Neural progenitor cell (in vitro differentiated cells): ENCODE results near the gene STK40. TPM values are rescaled to one million over a fixed set of nuclear protein-coding genes. Genes with fewer than 3 reads are reported as not detected.

Source experiments
- DNase-seq: peaks from one replicate; pipeline ENCODE4 v3.0.0-alpha.2; 2016; ENCODE audit warnings: low spot score
- H2AFZ ChIP-seq: fragments of 200-600 bp; sonication (generic); replicated peaks from 2 replicates; pipeline ENCODE4 v1.6.1; 2016; ENCODE audit warnings: antibody characterized with exemption
- H3F3A ChIP-seq: fragments of 200-600 bp; sonication (generic); 2 replicates; pipeline ENCODE4 v1.6.1; 2016; ENCODE audit warnings: antibody characterized with exemption, low read depth
- H3K27ac ChIP-seq: fragments of 200-600 bp; sonication (generic); 2 replicates; pipeline ENCODE4 v1.5.1; 2016; ENCODE audit warnings: mild to moderate bottlenecking
- H3K27me3 ChIP-seq: fragments of 200-600 bp; sonication (generic); 2 replicates; pipeline ENCODE4 v1.6.1; 2016; ENCODE audit warnings: mild to moderate bottlenecking, moderate library complexity
- H3K36me3 ChIP-seq: fragments of 200-600 bp; sonication (generic); 2 replicates; pipeline ENCODE4 v1.5.1; 2016
- H3K4me1 ChIP-seq: fragments of 200-600 bp; sonication (generic); 2 replicates; pipeline ENCODE4 v1.6.1; 2016; ENCODE audit warnings: mixed run types
- H3K4me2 ChIP-seq: fragments of 200-600 bp; sonication (generic); 2 replicates; pipeline ENCODE4 v1.6.1; 2016
- H3K4me3 ChIP-seq: fragments of 200-600 bp; sonication (generic); 2 replicates; pipeline ENCODE4 v1.5.1; 2016
- H3K79me2 ChIP-seq: fragments of 200-600 bp; sonication (generic); 2 replicates; pipeline ENCODE4 v1.6.1; 2016; ENCODE audit warnings: low read depth
- H3K9ac ChIP-seq: fragments of 200-600 bp; sonication (generic); 2 replicates; pipeline ENCODE4 v1.6.1; 2016
- H3K9me3 ChIP-seq: fragments of 200-600 bp; sonication (generic); 2 replicates; pipeline ENCODE4 v1.5.1; 2016; ENCODE audit warnings: low read depth
- H4K20me1 ChIP-seq: fragments of 200-600 bp; sonication (generic); 2 replicates; pipeline ENCODE4 v1.6.1; 2016; ENCODE audit warnings: low read depth
- H3K27ac Mint-ChIP-seq: 3 replicates; pipeline ENCODE4 v1.8.0; 2021; ENCODE audit warnings: mixed read lengths
- H3K27me3 Mint-ChIP-seq: 2 replicates; pipeline ENCODE4 v1.8.0; 2022; ENCODE audit warnings: low read depth, mild to moderate bottlenecking, inconsistent platforms, moderate library complexity, mixed read lengths; ENCODE audit not compliant: insufficient read depth
- H3K36me3 Mint-ChIP-seq: 3 replicates; pipeline ENCODE4 v1.8.0; 2021; ENCODE audit warnings: mixed read lengths
- H3K4me1 Mint-ChIP-seq: 3 replicates; pipeline ENCODE4 v1.8.0; 2021; ENCODE audit warnings: mixed read lengths
- H3K4me3 Mint-ChIP-seq: 3 replicates; pipeline ENCODE4 v1.8.0; 2021; ENCODE audit warnings: mild to moderate bottlenecking, moderate library complexity, mixed read lengths
- H3K9me3 Mint-ChIP-seq: 3 replicates; pipeline ENCODE4 v1.8.0; 2020; ENCODE audit warnings: mixed read lengths
- EZH2 ChIP-seq: fragments of 200-600 bp; sonication (generic); IDR thresholded peaks from 2 replicates; pipeline ENCODE4 v1.6.1; 2017; ENCODE audit warnings: antibody characterized with exemption, mild to moderate bottlenecking, moderate library complexity
- EZH2phosphoT487 ChIP-seq: fragments of 200-600 bp; sonication (generic); IDR thresholded peaks from 2 replicates; pipeline ENCODE4 v1.6.1; 2017; ENCODE audit warnings: antibody characterized with exemption
- total RNA-seq: library from RNA; depleted of rRNA; stranded (reverse); fragments of >200 nt; gene quantifications from 2 replicates; pipeline ENCODE4 v1.2.3, GENCODE V29; 2015; ENCODE audit warnings: low replicate concordance
- TF ChIP-seq, protein P1 (sequence below): fragments of 200-600 bp; sonication (generic); IDR thresholded peaks from 2 replicates; pipeline ENCODE4 v1.5.1; 2017; ENCODE audit warnings: antibody characterized with exemption, mild to moderate bottlenecking

STK40 gene, protein sequence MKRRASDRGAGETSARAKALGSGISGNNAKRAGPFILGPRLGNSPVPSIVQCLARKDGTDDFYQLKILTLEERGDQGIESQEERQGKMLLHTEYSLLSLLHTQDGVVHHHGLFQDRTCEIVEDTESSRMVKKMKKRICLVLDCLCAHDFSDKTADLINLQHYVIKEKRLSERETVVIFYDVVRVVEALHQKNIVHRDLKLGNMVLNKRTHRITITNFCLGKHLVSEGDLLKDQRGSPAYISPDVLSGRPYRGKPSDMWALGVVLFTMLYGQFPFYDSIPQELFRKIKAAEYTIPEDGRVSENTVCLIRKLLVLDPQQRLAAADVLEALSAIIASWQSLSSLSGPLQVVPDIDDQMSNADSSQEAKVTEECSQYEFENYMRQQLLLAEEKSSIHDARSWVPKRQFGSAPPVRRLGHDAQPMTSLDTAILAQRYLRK
- 5.3 and 14.7 TPM in 2 replicates for total RNA-seq

DNA sequence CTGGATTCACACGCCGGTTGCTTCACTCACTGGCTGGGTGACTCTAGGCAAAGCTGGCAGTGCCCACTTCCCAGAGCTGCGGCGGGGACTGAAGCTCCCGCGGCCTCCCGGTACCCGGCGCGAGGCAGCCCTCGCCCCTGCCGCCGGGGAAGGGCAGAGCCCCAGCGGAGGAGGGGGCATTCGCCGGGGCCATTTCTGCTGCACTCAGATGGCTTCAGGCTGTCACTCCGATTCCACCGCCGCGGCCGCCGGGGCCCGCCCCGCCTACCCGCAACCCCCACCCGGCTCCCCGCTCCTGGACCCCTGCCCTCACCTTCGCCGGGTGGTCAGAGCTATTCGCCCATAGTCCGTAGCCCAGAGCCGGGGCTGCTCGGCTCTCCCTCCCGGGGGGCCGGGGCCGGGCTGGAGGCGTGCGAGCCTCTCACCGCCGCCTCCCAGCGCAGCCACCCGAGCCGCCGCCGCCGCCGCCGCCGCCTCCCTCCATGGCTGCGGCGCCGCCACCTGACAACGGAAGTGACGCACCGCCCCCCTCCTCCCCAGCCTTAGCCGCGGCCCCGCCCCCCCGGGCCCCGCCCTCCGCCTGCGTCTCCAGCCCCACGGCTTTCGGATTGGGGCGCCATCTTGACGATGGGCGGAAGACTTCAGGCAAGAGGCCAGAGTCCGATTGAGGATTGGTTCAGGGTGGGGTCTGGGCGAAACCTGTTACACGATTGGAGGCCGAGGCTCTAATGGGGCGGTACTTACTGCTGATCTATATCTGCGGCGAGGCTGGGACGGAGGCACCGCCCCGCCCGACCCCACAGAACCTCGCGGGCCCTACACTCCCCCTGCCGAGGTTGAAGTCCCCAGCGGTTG lies at the start of gene STK40:
Gene STK40, minus strand, starts transcription at position 515 of the 855 bp plus-strand sequence. CDS start 24,592 bp downstream, outside the sequence.
- Mint-ChIP-seq H3K27ac (peak within 1 kb of the TSS; percentile 97), H3K36me3 (peaks cover 2% of the 10 kb centered on the region), H3K4me3 (peak within 1 kb of the TSS; percentile 94), H3K4me1 (peaks cover 46% of the 10 kb centered on the region), H3K9me3 (no peaks in the 10 kb centered on the region), H3K27me3 (peaks cover 4% of the 10 kb centered on the region)
- Histone ChIP-seq H3F3A (peaks cover 39% of the 10 kb centered on the region), H3K4me1 (peaks cover 27% of the 10 kb centered on the region), H3K4me2 (peak within 1 kb of the TSS; percentile 99), H3K36me3 (no peaks in the 10 kb centered on the region), H3K79me2 (peaks cover 47% of the 10 kb centered on the region), H3K27me3 (no peaks in the 10 kb centered on the region), H4K20me1 (peaks cover 38% of the 10 kb centered on the region), H3K9ac (peak within 1 kb of the TSS; percentile 66), H3K27ac (peak within 1 kb of the TSS; percentile 83), H3K9me3 (no peaks in the 10 kb centered on the region), H2AFZ (peak within 1 kb of the TSS; percentile 81), H3K4me3 (peak within 1 kb of the TSS; percentile 92)
- DNase-seq = peak; percentile 100
- TF ChIP-seq EZH2phosphoT487 (no peak), EZH2 (no peak)
- TF ChIP-seq, protein P1, sequence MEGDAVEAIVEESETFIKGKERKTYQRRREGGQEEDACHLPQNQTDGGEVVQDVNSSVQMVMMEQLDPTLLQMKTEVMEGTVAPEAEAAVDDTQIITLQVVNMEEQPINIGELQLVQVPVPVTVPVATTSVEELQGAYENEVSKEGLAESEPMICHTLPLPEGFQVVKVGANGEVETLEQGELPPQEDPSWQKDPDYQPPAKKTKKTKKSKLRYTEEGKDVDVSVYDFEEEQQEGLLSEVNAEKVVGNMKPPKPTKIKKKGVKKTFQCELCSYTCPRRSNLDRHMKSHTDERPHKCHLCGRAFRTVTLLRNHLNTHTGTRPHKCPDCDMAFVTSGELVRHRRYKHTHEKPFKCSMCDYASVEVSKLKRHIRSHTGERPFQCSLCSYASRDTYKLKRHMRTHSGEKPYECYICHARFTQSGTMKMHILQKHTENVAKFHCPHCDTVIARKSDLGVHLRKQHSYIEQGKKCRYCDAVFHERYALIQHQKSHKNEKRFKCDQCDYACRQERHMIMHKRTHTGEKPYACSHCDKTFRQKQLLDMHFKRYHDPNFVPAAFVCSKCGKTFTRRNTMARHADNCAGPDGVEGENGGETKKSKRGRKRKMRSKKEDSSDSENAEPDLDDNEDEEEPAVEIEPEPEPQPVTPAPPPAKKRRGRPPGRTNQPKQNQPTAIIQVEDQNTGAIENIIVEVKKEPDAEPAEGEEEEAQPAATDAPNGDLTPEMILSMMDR = no peak

DNA sequence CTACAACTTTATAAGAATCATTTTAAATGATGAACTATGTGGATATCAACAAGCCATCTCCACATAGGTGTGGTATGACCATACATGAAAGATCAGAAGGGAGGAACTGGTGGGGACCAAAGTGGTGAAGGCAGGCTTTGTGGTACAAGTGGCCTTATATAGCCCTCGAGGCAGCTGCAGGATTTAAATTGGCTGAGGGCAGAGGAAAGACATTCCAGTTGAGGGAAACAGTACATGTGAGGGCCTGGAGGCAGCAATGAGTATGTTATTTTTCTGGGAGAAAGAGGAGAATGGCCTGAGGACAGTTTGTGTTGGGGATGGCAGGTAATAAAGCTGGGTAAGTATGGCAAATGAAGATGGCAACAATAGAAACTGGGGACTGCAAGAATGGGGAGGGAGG lies 47.4 kb upstream of the STK40 start:
- H3K9me3 Mint-ChIP-seq = no peaks in the 10 kb centered on the region
- H2AFZ ChIP-seq = no peak overlapping the region
- no peaks in the 10 kb centered on the region for H3K4me1 ChIP-seq
- peaks cover 19% of the 10 kb centered on the region for H3K36me3 Mint-ChIP-seq
- no peaks in the 10 kb centered on the region for H3K9me3 ChIP-seq
- H3K36me3 ChIP-seq = no peaks in the 10 kb centered on the region
- peaks cover 3% of the 10 kb centered on the region for H3K27me3 Mint-ChIP-seq
- DNase-seq = no peak
- no peaks in the 10 kb centered on the region for H3K79me2 ChIP-seq
- no peak overlapping the region for H3K9ac ChIP-seq
- H4K20me1 ChIP-seq = no peaks in the 10 kb centered on the region
- no peaks in the 10 kb centered on the region for H3K27me3 ChIP-seq
- no peak overlapping the region for H3K27ac Mint-ChIP-seq
- H3K4me1 Mint-ChIP-seq = no peaks in the 10 kb centered on the region
- H3K27ac ChIP-seq = no peak overlapping the region
- no peaks in the 10 kb centered on the region for H3F3A ChIP-seq
- no peak overlapping the region for H3K4me3 ChIP-seq
- TF ChIP-seq, protein P1 = no peak
- TF ChIP-seq EZH2 (no peak), EZH2phosphoT487 (no peak)
- H3K4me2 ChIP-seq = no peak overlapping the region
- no peak overlapping the region for H3K4me3 Mint-ChIP-seq

DNA sequence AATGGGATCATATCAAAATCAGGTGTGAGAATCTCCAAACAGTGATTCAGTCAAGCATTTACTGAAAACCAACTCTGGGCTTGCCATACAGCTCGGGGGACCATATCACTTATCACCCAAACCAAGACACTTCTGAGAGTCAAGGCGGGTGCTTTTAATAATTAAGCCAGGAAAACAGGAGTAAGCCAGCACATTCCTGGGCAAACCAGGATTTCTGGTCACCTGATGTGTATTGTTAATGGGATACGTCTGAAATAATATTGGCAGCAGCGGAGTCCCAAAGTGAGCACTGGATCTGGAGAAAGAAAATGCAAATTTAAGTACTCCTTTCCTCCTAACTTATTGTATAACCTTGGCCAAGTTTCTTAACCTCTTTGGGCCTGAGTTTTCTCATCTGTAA lies 46.9 kb upstream of the STK40 start:
- no peaks in the 10 kb centered on the region for H3K27me3 ChIP-seq
- no peaks in the 10 kb centered on the region for H3K36me3 ChIP-seq
- H3K79me2 ChIP-seq = no peaks in the 10 kb centered on the region
- H3K9ac ChIP-seq = no peak overlapping the region
- peaks cover 19% of the 10 kb centered on the region for H3K36me3 Mint-ChIP-seq
- no peaks in the 10 kb centered on the region for H3F3A ChIP-seq
- H3K4me2 ChIP-seq = no peak overlapping the region
- H4K20me1 ChIP-seq = no peaks in the 10 kb centered on the region
- H3K4me1 Mint-ChIP-seq = no peaks in the 10 kb centered on the region
- H3K27me3 Mint-ChIP-seq = peaks cover 3% of the 10 kb centered on the region
- TF ChIP-seq, protein P1 = no peak
- no peak for TF ChIP-seq EZH2
- DNase-seq = no peak
- no peaks in the 10 kb centered on the region for H3K9me3 Mint-ChIP-seq
- no peak overlapping the region for H3K4me3 Mint-ChIP-seq
- H3K27ac Mint-ChIP-seq = no peak overlapping the region
- H3K27ac ChIP-seq = no peak overlapping the region
- H2AFZ ChIP-seq = no peak overlapping the region
- H3K4me1 ChIP-seq = no peaks in the 10 kb centered on the region
- no peaks in the 10 kb centered on the region for H3K9me3 ChIP-seq
- no peak overlapping the region for H3K4me3 ChIP-seq
